IPS-15b (cell line): ENCODE measurements around the gene ARCN1.
"Not testable (repeated sequence)": the region's sequence is repeated elsewhere in the genome, so short reads cannot be mapped to it uniquely, and the experiment has no call there.

Experiments used
- H3K27me3 ChIP-seq: one replicate; pipeline ENCODE4 v1.6.1; 2013; ENCODE audit warnings: low read length; ENCODE audit not compliant: control insufficient read depth, insufficient read depth
- H3K36me3 ChIP-seq: one replicate; pipeline ENCODE4 v1.6.1; 2013; ENCODE audit warnings: low read length; ENCODE audit not compliant: control insufficient read depth, insufficient read depth
- H3K4me1 ChIP-seq: one replicate; pipeline ENCODE4 v1.6.1; 2013; ENCODE audit warnings: mild to moderate bottlenecking, low read length; ENCODE audit not compliant: control insufficient read depth, insufficient read depth
- H3K4me3 ChIP-seq: one replicate; pipeline ENCODE4 v1.5.1; 2013; ENCODE audit warnings: low read depth, low read length
- H3K9ac ChIP-seq: one replicate; pipeline ENCODE4 v1.6.1; 2013; ENCODE audit warnings: low read depth, mild to moderate bottlenecking, low read length
- H3K9me3 ChIP-seq: one replicate; pipeline ENCODE4 v1.6.1; 2013; ENCODE audit warnings: mild to moderate bottlenecking, low read length; ENCODE audit not compliant: control insufficient read depth, insufficient read depth

The ARCN1 gene

DNA sequence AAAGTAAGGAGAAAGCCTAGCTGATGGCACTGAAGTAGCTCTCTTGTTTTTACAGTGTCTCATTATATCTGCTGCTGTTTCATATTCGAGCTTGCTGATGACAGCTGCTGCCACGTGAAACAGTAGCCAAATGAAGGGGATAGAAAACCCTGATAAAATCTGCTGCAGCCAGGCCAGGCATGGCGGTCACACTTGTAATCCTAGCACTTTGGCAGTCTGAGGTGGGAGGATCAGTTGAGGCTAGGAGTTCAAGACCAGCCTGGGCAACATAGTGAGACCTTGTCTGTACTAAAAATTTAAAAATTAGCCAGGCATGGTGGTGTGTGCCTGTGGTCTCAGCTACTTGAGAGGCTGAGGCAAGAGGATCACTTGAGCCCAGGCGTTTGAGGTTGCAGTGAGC is 19.9 kb upstream of the ARCN1 start:
- Histone ChIP-seq H3K27me3 (no peaks in the 10 kb centered on the region), H3K4me1 (no peaks in the 10 kb centered on the region), H3K36me3 (peaks cover 6% of the 10 kb centered on the region), H3K4me3 (no peak overlapping the region), H3K9ac (no peak overlapping the region), H3K9me3 (no peaks in the 10 kb centered on the region)

DNA sequence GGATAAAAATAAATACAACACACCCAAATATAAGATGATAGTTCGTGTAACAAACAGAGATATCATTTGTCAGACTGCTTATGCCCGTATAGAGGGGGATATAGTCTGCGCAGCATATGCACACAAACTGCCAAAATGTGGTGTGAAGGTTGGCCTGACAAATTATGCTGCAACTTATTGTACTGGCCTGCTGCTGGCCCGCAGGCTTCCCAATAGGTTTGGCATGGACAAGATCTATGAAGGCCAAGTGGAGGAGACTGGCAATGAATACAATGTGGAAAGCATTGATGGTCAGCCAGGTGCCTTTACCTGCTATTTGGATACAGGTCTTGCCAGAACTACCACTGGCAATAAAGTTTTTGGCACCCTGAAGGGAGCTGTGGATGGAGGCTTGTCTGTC is 11.4 kb upstream of the ARCN1 start:
- Histone ChIP-seq H3K27me3 (no peaks in the 10 kb centered on the region), H3K9me3 (no peaks in the 10 kb centered on the region), H3K9ac (no peak overlapping the region), H3K4me1 (no peaks in the 10 kb centered on the region), H3K36me3 (no peaks in the 10 kb centered on the region), H3K4me3 (no peak overlapping the region)

DNA sequence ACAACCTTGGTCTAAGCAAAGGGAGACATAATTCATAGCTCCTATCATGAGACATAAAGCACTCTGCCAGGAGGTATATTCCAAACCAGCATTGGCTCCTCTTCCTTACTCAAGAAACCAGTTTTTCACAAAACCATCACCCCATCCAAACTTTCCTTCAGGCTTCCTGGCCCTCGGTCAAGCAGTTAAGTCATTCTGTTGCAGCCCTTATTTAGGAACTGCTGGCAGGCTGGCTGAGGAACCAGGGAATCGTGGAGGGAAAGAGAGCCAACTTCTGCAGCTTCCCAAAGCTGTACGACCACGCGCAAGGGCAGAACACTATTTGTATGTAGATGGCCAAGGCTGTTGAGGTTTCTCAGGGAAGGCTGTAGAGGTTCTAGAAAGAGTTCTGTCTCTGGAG is 7.2 kb upstream of the ARCN1 start:
- Histone ChIP-seq H3K9ac (no peak overlapping the region), H3K4me3 (no peak overlapping the region), H3K36me3 (no peaks in the 10 kb centered on the region), H3K9me3 (no peaks in the 10 kb centered on the region), H3K27me3 (no peaks in the 10 kb centered on the region), H3K4me1 (no peaks in the 10 kb centered on the region)

DNA sequence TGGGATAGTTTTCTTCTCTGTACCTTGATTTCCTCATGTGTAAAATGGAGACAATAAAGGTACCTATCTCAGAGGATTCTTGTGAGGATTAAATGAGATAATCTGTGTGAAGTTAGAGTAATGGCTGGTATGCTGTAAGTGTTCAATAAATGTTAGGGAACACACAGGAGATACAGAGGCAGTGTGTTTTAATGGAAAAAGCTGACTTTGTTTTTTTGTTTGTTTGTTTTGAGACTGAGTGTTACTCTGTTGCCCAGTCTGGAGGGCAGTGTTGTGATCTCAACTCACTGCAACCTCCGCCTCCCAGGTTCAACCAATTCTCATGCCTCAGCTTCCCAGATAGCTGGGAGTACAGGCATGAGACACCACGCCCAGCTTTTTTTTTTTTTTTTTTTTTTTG is 2.5 kb upstream of the ARCN1 start:
- Histone ChIP-seq H3K4me3 (no peak overlapping the region), H3K36me3 (no peaks in the 10 kb centered on the region), H3K9ac (no peak overlapping the region), H3K9me3 (no peaks in the 10 kb centered on the region), H3K4me1 (peaks cover 3% of the 10 kb centered on the region), H3K27me3 (no peaks in the 10 kb centered on the region)

DNA sequence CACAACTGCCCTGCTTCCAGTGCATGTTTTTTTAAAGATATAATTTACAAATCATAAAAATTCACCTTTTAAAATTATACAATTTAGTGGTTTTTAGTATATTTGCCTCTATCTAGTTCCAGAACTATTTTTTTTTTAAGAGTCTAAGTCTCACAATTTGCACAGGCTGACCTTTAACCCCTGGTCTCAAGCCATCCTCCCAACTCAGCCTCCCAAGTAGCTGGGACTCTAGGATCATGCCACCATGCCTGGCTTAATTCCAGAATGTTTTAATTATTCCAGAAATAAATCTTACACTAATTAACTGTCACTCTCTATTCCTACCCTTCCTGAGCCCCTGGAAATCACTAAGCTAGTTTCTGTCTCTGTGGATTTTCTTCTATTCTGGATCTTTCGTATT is 1.4 kb upstream of the ARCN1 start:
- Histone ChIP-seq H3K27me3 (no peaks in the 10 kb centered on the region), H3K36me3 (no peaks in the 10 kb centered on the region), H3K9me3 (no peaks in the 10 kb centered on the region), H3K4me3 (no peak overlapping the region), H3K4me1 (peaks cover 3% of the 10 kb centered on the region), H3K9ac (no peak overlapping the region)

DNA sequence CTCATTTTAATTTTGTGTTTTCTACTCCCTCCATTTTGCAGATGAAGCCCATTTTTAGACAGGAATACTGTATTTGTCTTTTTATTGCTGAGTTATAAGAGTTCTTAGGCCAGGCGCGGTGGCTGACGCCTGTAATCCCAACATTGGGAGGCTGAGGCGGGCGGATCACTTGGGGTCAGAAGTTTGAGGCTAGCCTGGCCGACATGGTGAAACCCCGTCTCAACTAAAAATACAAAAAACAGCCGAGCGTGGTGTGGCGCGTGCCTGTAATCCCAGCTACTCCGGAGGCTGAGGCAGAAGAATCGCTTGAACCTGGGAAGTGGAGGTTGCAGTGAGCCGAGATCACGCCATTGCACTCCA is 528 bp upstream of the ARCN1 start:
- not testable (repeated sequence) for H3K9ac ChIP-seq, H3K4me1 ChIP-seq, H3K27me3 ChIP-seq, H3K36me3 ChIP-seq, H3K9me3 ChIP-seq
- peak overlapping the region; percentile 53 for H3K4me3 ChIP-seq

DNA sequence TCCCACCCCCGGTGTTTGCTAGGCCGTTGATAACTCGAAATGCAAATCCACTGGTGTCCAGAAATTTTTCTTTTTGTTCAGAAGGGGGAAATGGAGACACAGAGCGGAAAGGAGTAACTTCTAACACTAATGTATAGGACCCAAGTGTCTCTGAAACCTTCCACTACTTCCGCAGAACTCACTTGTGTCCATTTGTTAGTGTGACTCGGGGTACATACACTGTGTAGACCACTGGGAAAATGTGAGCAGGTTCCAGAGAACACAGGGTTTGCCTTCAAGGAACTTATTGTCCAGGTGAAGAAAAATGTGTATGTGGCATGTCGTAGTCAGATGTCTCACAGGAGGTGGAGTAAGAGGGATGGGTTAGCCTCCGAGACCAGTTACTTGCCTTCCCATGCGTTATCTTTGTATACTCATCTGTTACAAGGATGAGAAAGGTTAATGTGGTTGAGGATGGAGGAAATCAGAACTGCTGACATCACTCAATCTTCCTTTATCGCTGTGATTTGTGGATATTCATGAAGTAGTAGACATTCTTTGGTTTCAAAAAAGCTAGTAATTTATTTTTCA is 857 bp downstream of the ARCN1 start:
- Histone ChIP-seq H3K36me3 (no peaks in the 10 kb centered on the region), H3K4me1 (peaks cover 3% of the 10 kb centered on the region), H3K27me3 (no peaks in the 10 kb centered on the region), H3K9me3 (no peaks in the 10 kb centered on the region), H3K4me3 (peak overlapping the region; percentile 53), H3K9ac (peak overlapping the region; percentile 94)

DNA sequence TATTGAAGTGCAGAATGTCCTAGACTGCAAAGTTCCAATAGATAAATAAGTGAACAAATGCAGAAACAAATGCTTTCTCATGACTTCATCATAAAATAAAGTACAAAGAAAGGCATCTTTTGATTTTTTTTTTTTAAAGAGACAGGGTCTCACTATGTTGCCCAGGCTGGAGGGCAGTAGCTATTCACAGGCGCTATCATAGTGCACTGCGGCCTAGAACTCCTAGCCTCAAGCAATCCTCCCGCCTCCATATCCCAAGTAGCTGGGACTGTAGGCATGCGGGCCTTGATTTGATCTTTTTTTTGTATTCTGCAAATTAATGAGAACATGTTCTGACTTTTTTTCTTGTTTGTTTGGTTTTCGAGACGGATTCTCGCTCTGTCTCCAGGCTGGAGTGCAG is 2.4 kb downstream of the ARCN1 start:
- H3K4me1 ChIP-seq = peaks cover 3% of the 10 kb centered on the region
- no peaks in the 10 kb centered on the region for H3K36me3 ChIP-seq
- H3K27me3 ChIP-seq = no peaks in the 10 kb centered on the region
- no peak overlapping the region for H3K9ac ChIP-seq
- H3K4me3 ChIP-seq = no peak overlapping the region
- no peaks in the 10 kb centered on the region for H3K9me3 ChIP-seq

DNA sequence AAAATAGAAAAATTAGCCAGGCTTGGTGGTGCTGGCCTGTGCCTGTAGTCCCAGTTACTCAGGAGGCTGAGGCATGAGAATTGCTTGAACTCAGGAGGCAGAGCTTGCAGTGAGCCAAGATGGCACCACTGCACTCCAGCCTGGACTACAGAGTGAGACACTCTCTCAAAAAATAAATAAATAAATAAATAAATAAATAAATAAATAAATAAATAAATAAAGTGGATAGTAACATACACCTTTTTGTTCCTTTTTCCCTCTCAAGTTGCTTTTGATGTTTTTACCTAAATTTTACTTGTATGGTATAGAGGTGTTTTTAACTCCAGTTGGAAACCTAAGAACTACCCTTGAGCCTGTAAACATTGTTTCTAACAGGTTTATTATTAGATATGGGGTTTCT is 5.8 kb downstream of the ARCN1 start:
- not testable (repeated sequence) for H3K9ac ChIP-seq, H3K27me3 ChIP-seq, H3K9me3 ChIP-seq, H3K4me1 ChIP-seq, H3K36me3 ChIP-seq, H3K4me3 ChIP-seq

DNA sequence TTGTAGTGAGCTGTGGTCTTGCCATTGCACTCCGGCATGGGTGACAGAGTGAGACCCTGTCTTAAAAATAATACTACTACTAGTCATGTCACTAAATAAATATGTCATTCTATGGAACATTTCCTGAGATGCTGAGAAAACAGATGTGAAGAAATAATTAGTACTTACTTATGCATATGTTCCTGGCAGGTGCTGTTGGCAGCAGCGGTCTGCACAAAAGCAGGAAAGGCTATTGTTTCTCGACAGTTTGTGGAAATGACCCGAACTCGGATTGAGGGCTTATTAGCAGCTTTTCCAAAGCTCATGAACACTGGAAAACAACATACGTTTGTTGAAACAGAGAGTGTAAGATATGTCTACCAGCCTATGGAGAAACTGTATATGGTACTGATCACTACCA is 8.8 kb downstream of the ARCN1 start:
- Histone ChIP-seq H3K4me3 (no peak overlapping the region), H3K36me3 (peaks cover 24% of the 10 kb centered on the region)

DNA sequence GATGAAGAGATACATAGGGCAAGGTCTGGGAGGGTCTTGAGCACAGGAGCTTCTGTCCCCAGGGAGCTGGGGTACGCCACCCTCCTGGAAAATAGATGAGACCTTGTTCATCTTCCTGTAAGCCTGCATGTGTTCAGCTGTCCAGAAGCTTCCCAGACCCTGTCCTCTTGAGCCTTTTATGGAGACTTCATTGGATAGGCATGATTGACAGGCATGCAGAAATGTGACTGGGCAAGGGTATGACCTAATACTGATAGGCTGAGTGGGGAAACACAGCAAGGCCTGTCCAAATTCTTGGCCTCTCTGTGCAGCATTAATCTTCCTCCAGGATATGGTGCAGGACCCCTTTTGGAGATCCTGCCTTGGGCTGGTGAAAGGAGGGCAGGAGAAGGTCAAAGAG is 15.7 kb downstream of the ARCN1 start:
- no peaks in the 10 kb centered on the region for H3K9me3 ChIP-seq
- H3K36me3 ChIP-seq = peaks cover 56% of the 10 kb centered on the region
- no peaks in the 10 kb centered on the region for H3K4me1 ChIP-seq
- H3K9ac ChIP-seq = no peak overlapping the region
- no peak overlapping the region for H3K4me3 ChIP-seq
- H3K27me3 ChIP-seq = no peaks in the 10 kb centered on the region

More for the DNA sequence above, 8.8 kb downstream of the ARCN1 start:
- Histone ChIP-seq H3K4me1 (no peaks in the 10 kb centered on the region), H3K9me3 (no peaks in the 10 kb centered on the region), H3K9ac (no peak overlapping the region), H3K27me3 (no peaks in the 10 kb centered on the region)

DNA sequence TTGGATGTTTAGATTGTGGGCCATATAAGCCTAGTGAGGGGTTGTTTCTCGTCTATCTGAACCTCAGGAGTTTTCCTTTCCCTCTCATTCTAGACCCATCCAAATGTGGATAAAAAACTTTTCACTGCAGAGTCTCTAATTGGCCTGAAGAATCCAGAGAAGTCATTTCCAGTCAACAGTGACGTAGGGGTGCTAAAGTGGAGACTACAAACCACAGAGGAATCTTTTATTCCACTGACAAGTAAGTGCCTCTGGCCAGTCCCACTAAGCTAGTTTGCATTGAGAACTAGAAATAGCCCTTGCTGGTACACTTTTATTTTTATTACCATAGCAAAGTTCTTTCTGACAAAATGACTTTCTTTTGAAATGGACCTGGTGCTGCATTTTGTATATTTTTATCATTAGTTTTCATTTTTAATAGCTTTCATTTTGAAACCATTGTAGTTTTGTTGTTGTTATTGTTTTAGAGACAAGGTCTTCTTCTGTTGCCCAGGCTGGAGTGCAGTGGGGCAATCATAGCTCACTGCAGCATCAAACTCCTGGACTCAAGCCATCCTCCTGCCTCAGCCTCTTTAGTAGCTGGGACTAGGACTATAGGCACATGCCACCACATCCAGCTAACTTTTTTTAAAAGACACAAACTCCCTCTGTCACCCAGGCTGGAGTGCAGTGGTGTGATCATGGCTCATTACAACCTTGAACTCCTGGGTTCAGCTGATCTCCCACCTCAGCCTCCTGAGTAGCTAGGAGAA is 20.6 kb downstream of the ARCN1 start:
- Histone ChIP-seq H3K27me3 (no peaks in the 10 kb centered on the region), H3K9me3 (no peaks in the 10 kb centered on the region), H3K4me3 (no peak overlapping the region), H3K36me3 (peaks cover 45% of the 10 kb centered on the region), H3K9ac (no peak overlapping the region), H3K4me1 (no peaks in the 10 kb centered on the region)
